Adipose tissue (tissue), 3 donors: Measurements from ENCODE around the gene RECQL5. TPM values are rescaled to one million over a fixed set of nuclear protein-coding genes. Genes with fewer than 3 reads are reported as not detected.
"Not testable (repeated sequence)": the region's sequence is repeated elsewhere in the genome, so short reads cannot be mapped to it uniquely, and the experiment has no call there.

Experiments used
- H3K27ac ChIP-seq: one replicate; pipeline ENCODE4 v1.5.1; 2013; ENCODE audit warnings: low read depth, low read length
- WGBS, 3 donors: extraction: QIAGEN DNeasy Blood & Tissue Kit; methylation state at CpG; one replicate each; pipeline ENCODE4 v1.1.7; 2013; 5-methylcytosine and 5-hydroxymethylcytosine counted together
- polyA plus RNA-seq, 3 donors: library from polyadenylated mRNA; stranded (reverse); fragments of 200-250 nt; gene quantifications; one replicate each; pipeline ENCODE4 v1.2.3, GENCODE V29; 2013
- donor health status: healthy with polysubstance abuse.
- donor health status: Bipolar disorder and iron deficiency.
- donor health status: healthy.

RECQL5 gene
- polyA plus RNA-seq, 3 donors = 11.1 to 18.6 (median 17.5) TPM

DNA sequence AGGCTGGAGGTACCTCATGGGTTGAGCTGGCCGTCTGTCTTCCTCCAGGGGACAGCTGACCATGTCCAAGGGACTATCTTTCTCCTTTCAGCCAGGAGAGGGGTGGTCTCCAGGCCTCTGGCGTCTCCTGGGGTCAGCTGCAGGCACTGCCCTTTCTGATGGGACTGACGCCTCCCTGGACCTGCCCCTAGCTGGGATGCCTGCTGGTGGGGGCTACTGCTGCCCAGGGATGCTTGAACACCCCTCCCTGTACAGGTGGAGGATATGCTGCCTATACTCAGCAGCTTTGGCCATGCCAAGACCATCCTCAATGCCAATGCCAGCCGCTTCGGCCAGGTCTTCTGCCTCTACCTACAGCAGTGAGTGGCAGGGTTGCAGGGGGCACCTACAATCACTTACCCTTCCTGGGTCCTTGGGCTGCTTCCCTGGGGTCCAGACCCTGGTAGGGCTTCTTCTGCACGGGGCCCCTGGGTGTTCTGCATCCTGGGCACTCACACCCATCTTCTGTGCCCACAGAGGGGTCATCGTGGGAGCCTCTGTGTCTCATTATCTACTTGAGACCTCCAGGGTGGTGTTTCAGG lies 75.1 kb downstream of the RECQL5 start:
- H3K27ac ChIP-seq = no peak overlapping the region
- 91 to 93% (median 92%) methylated on average over 7 of the region's 7 CpGs for WGBS, 3 donors

DNA sequence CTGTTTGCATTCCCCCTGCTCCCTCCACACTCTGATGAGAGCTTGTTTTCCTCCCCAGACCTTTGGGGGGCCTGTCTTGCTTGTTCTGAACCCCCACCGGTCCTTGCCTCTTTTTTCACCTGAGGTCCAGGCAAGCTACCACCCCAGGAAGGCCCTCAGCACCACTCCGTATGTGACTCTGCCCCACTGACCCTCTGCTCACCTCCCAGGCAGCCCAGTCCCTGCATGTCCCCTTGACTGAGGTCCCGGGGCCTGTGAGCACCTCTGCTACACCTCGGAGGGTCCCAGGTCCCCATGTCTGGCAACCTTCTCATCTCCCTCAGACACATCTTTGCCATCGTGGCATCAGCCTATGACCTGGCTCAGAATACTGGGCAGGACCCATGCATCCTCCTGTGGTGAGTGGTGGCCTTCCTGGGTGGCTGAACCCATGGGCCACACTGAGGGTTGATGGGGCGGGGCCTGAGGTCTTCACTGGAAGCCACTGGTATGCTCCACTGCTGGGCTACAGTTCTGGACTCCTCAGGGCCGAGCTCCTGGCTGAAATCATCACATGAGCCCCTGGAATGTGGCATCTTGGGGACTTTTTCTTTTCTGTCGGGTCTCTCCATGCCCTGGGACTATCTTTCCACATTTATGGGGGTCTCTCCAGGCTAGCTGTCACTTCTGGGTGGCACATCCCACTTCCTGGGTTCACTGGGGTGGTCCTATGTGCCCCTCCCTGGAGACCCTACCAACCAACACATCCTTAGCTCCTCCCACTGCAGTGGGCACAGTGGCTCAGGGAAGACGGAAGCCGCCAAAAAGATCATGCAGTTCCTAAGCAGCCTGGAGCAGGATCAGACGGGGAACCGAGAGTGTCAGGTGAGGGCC lies 75.9 kb downstream of the RECQL5 start:
- no peak overlapping the region for H3K27ac ChIP-seq
- 83 to 86% (median 83%) methylated on average over 12 of the region's 12 CpGs for WGBS, 3 donors

DNA sequence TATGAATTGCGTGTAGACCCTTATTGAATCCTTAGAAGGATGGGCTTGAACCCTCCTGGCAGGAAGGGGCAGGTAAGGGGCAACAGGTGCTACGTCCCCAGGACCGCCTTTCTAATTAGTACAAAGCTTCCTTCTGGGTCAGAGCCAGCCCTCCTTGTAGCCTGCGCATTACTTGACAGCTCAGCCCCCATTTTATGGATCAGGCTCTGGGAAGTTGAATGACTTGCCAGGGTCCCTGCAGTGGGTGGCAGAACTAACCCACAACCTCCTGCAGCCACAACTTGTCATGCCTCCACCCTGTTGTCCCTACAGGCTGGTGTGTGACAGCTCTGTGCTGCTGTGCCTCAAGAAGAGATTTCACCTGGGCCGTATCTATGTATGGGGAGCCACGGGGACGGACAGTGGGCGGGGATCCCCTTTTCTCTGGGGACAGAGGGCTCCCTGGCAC lies 76.6 kb downstream of the RECQL5 start:
- no peak overlapping the region for H3K27ac ChIP-seq
- WGBS, 3 donors = 76 to 90% (median 86%) methylated on average over 8 of the region's 8 CpGs

DNA sequence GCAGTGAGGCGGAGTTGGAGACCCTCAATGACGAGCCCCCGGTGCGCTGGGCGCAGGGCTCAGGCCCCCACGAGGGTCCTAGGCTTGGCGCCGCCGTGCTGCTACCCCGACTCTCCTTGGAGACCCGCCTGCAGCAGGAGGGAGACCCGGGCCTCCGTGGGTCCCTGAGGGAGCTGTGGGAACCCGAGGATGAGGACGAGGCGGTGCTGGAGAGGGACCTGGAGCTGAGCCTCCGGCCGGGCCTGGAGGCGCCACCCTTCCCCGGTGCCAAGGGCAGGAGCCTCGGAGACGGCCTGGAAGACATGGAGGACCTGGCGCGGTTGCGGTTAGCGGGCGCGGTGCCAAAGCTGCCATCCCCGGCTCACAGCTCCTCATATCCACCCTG lies 77.0 kb downstream of the RECQL5 start:
- 57 to 78% (median 68%) methylated on average over 26 to 29 of the region's 29 CpGs for WGBS, 3 donors
- H3K27ac ChIP-seq = no peak overlapping the region

DNA sequence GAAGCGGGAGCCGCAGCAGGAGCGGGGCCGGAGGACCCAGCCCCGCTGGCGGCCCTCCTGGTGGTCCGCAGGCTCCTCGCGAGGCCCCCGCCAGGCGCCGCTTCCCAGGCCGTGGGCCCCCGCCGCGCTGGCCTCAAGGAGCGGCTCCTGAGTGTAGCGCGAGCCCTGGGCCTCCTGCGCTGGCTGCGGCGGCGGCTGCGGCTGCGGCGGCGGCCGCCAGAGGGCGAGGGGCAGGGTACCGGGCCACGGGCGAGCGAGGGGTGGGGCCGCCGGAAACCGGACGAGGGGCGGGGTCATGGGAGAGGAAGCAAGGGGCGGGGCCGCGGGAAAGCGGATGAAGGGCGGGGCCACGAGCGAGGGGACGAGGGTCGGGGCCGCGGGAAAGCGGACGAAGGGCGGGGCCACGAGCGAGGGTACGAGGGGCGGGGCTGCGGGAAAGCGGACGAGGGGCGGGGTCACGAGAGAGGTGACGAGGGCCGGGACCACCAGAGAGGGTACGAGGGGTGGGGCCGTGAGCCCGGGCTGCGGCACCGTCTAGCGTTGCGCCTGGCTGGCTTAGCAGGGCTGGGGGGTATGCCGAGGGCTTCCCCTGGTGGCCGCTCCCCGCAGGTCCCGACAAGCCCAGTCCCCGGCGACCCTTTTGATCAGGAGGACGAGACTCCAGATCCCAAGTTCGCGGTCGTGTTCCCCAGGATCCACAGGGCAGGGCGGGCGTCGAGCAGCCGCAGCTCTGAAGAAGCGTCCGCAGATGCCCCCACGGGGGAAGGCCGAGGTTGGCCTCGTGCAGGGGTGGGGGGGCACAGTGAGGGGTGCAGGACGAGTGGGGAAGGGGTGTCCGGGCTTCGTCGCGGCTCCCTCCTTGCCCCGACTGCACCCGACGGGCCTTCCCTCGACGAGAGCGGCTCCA lies 77.7 kb downstream of the RECQL5 start:
- peak overlapping the region; percentile 21 for H3K27ac ChIP-seq
- WGBS, 3 donors = 6 to 10% (median 8%) methylated on average over 41 to 100 of the region's 100 CpGs

DNA sequence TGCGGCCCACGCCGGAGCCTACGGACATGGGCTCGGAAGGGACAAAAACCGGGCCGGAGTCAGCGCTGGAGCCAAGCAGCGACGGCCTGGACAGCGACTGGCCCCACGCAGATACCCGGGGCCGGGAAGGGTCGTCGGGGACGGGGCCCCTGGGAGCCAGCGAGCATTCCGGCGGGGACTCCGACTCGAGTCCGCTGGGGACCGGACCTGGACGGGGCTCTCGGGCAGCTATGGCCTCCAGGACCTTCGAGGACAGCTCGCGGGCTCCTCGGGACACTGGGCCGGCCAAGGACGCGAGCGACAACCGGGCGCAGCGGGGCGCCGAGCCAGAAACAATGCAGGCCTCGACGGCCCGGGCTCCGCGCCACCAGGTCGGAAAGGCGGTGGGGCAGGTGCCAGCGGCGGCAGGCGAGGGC lies 78.3 kb downstream of the RECQL5 start:
- H3K27ac ChIP-seq = peak overlapping the region; percentile 21
- 2 to 12% (median 2%) methylated on average over 30 to 49 of the region's 49 CpGs for WGBS, 3 donors

DNA sequence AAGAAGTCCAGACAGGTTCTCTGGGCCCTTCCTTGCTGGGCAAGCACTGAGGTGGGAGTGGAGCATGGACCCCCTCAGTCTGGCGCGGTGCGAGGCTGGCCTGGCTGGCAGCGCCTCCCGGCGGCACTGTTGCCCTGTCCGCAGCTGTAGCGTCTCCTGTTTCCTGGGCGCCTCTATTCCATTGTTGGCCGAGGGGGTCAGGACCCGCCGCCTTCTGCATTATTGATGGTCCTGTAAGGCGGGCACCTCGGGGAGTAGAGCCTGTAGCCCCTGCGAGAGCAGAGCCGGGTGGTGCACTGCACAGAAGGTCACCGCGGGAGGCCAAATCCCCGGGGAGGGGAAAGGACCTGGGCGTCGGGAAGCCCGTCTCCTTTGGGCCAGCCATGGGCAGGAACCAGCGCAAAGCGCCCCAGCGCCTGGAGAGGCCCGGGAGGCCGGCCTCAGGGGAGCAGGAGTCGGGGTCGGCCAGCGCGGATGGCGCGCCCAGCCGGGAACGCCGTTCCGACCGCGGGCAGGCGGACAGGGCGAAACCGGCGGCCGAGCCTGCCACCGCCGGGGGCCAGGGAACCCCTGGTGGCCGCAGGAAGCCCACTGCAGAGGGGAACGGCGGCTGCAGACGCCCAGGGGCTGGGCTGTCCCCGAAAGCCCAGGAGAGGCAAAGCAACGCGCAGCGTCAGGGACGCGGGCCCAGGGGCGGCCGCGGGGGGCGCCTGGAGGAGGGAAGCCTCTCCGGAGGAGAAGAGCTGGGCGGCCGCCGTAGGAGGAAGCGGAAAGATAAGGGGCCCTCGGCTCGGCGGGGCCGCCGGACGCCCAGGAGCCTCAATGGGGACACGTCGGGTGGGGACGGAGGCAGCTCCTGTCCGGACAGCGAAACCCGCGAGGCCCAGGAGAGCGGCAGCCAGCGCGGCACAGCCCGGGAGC lies 79.0 kb downstream of the RECQL5 start, which contains the start of gene MYO15B:
MYO15B (plus strand) TSS at position 126 of the 921 bp plus-strand sequence; CDS start at position 384, 258 bp downstream.
- WGBS, 3 donors = 1 to 36% (median 7%) methylated on average over 69 to 82 of the region's 82 CpGs
- H3K27ac ChIP-seq = peak within 1 kb of the TSS; percentile 21

DNA sequence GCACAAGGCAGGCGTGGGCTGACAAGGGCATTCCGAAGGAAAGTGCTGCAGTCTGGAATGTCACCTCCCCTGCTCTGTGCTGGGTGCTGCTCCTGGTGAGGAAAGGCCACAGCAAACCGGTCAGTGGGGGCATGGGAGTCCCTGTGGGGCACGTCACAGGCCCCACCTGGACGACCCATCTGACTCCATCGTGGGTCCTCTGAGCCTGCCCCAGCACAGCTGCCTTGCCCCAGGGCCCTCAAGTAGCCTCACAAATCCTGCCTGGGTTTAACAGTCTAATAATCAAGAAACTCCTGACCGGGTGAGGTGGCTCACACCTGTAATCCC lies 82.1 kb downstream of the RECQL5 start:
- H3K27ac ChIP-seq = no peak overlapping the region
- 91 to 94% (median 92%) methylated on average over 7 of the region's 7 CpGs for WGBS, 3 donors

DNA sequence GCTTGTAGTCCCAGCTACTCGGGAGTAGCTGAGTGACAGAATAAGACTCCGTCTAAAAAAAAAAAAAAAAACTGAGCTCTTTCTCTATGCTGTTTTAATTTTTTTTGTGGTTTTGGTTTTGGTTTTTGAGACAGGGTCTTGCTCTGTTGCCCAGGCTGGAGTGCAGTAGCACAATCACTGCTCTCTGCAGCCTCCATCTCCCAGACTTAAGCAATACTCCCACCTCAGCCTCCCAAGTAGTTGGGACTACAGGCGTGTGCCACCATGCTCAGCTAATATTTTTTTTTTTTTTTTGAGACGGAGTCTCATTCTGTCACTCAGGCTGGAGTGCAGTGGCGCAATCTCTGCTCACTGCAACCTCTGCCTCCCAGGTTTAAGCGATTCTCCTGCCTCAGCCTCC lies 83.8 kb downstream of the RECQL5 start:
- 86 to 94% (median 88%) methylated on average over 5 to 6 of the region's 6 CpGs for WGBS, 3 donors
- H3K27ac ChIP-seq = not testable (repeated sequence)

DNA sequence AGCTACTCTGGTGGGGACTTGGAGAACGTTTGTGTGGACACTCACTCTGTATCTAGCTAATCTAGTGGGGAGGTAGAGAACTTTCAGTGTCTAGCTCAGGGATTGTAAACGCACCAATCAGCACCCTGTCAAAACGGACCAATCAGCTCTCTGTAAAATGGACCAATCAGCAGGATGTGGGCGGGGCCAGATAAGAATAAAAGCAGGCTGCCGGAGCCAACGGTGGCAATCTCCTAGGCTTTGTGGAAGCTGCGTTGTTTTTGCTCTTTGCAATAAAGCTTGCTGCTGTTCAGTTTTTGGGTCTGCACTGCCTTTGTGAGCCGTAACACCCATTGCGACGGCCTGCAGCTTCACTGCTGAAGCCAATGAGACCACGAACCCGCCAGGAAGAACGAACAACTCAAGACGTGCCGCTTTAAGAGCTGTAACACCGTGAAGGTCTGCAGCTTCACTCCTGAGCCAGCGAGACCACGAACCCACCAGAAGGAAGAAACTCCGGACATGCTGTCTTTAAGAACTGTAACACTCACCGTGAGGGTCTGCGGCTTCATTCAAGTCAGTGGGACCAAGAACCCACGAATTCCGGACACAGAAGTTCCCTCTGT lies 85.7 kb downstream of the RECQL5 start:
- H3K27ac ChIP-seq = not testable (repeated sequence)
- 69 to 82% (median 79%) methylated on average over 23 of the region's 23 CpGs for WGBS, 3 donors

Other genes starting within 250 kb of the RECQL5 start
- 10 to 100 TPM; 26.3 to 63.5 (median 47.1) TPM for gene TMEM94, start 210.5 kb downstream of the RECQL5 start, polyA plus RNA-seq
- gene CASKIN2, start 151.6 kb downstream of the RECQL5 start, polyA plus RNA-seq = 10 to 100 TPM in 2 of 3 donors, 1 to 10 TPM in 1; 6.6 to 42.1 (median 39.6) TPM
- 10 to 100 TPM; 20.1 to 22.7 (median 22.3) TPM for gene TSEN54, start 150.6 kb downstream of the RECQL5 start, polyA plus RNA-seq
- gene LLGL2, start 141.5 kb downstream of the RECQL5 start, polyA plus RNA-seq = 10 to 100 TPM; 11.8 to 93.4 (median 20.3) TPM
- 100 to 1,000 TPM in 1 of 3 donors, 10 to 100 TPM in 2; 33.4 to 309 (median 70.4) TPM for gene MYO15B, start 79.4 kb downstream of the RECQL5 start, polyA plus RNA-seq
- 1 to 10 TPM in 2 of 3 donors, under 1 TPM in 1; 0.67 to 1.5 (median 1.4) TPM for gene SMIM5, start 33.7 kb downstream of the RECQL5 start, polyA plus RNA-seq
- gene SAP30BP, start 184 bp upstream of the RECQL5 start, polyA plus RNA-seq = 10 to 100 TPM; 41.9 to 83.0 (median 77.7) TPM
- gene ITGB4, start 54.3 kb upstream of the RECQL5 start, polyA plus RNA-seq = 10 to 100 TPM in 2 of 3 donors, 1 to 10 TPM in 1; 8.0 to 18.9 (median 13.7) TPM
- gene GALK1, start 98.0 kb upstream of the RECQL5 start, polyA plus RNA-seq = 10 to 100 TPM; 28.9 to 32.0 (median 29.0) TPM
- gene UNK, start 117.7 kb upstream of the RECQL5 start, polyA plus RNA-seq = 10 to 100 TPM in 2 of 3 donors, 1 to 10 TPM in 1; 9.7 to 15.0 (median 13.9) TPM
- 10 to 100 TPM in 2 of 3 donors, 1 to 10 TPM in 1; 6.3 to 13.5 (median 10.1) TPM for gene UNC13D, start 177.2 kb upstream of the RECQL5 start, polyA plus RNA-seq
- 100 to 1,000 TPM in 2 of 3 donors, 10 to 100 TPM in 1; 85.0 to 162 (median 107) TPM for gene WBP2, start 188.2 kb upstream of the RECQL5 start, polyA plus RNA-seq
- gene TRIM47, start 211.4 kb upstream of the RECQL5 start, polyA plus RNA-seq = 10 to 100 TPM; 12.7 to 32.6 (median 28.6) TPM
- gene TRIM65, start 229.8 kb upstream of the RECQL5 start, polyA plus RNA-seq = 10 to 100 TPM; 11.1 to 15.3 (median 11.7) TPM
- gene MRPL38, start 237.7 kb upstream of the RECQL5 start, polyA plus RNA-seq = 10 to 100 TPM; 43.1 to 74.8 (median 48.1) TPM